PC-3 (cell line): ENCODE data around the gene SCAF4. TPM values are rescaled to one million over a fixed set of nuclear protein-coding genes. Genes with fewer than 3 reads are reported as not detected.
A peak's percentile ranks its signal among the peaks of the same experiment; 100 is the strongest.

Experiments used
- ATAC-seq: fragments of 200-7000 bp; cut with Tn5 transposase; 2 replicates; pipeline ENCODE4 v1.9.1; 2020; ENCODE audit warnings: mild to moderate bottlenecking, moderate library complexity
- BruUV-seq: library from RNA; stranded (reverse); fragments of 400-500 nt; replicated peaks from 2 replicates; lab custom pipeline; 2021; lab: Mats Ljungman, UMichigan
- CTCF ChIA-PET: fragments of 300-600 bp; sonication (Branson Sonifier 250); formaldehyde crosslinking; loops from one replicate; lab custom pipeline; 2022; ENCODE audit warnings: antibody characterized with exemption; lab: Charles Lee
- POLR2A ChIA-PET: fragments of 300-600 bp; sonication (Branson Sonifier 250); formaldehyde crosslinking; loops from one replicate; lab custom pipeline; 2022; ENCODE audit warnings: antibody characterized with exemption; ENCODE audit not compliant: unreplicated experiment; lab: Charles Lee
- DNase-seq: peaks from one replicate; pipeline ENCODE4 v3.0.0-alpha.2; 2015
- H2AFZ ChIP-seq: fragments of 300-600 bp; sonication (generic); 2 replicates; pipeline ENCODE4 v1.6.0; 2016; ENCODE audit warnings: antibody characterized with exemption, low read length
- H3F3A ChIP-seq: fragments of 300-600 bp; sonication (generic); one replicate; pipeline ENCODE4 v1.6.0; 2017; ENCODE audit warnings: antibody characterized with exemption, low read length, control low read depth, mild to moderate bottlenecking; ENCODE audit not compliant: unreplicated experiment
- H3K27ac ChIP-seq: fragments of 300-600 bp; sonication (generic); 2 replicates; pipeline ENCODE4 v1.5.1; 2016; ENCODE audit warnings: mild to moderate bottlenecking, low read length
- H3K27me3 ChIP-seq: fragments of 300-600 bp; sonication (generic); 2 replicates; pipeline ENCODE4 v1.6.1; 2016; ENCODE audit warnings: low read length, mixed read lengths
- H3K36me3 ChIP-seq: fragments of 300-600 bp; sonication (generic); 2 replicates; pipeline ENCODE4 v1.6.1; 2016; ENCODE audit warnings: low read depth, mixed run types, low read length, mixed read lengths
- H3K4me1 ChIP-seq: fragments of 300-600 bp; sonication (generic); 2 replicates; pipeline ENCODE4 v1.5.1; 2016; ENCODE audit warnings: low read length; ENCODE audit not compliant: insufficient read depth
- H3K4me2 ChIP-seq: fragments of 300-600 bp; sonication (generic); 2 replicates; pipeline ENCODE4 v1.6.0; 2016; ENCODE audit warnings: low read length
- H3K4me3 ChIP-seq: fragments of 300-600 bp; sonication (generic); 2 replicates; pipeline ENCODE4 v1.5.1; 2016; ENCODE audit warnings: mild to moderate bottlenecking, low read length, mixed read lengths
- H3K79me2 ChIP-seq: fragments of 300-600 bp; sonication (generic); 2 replicates; pipeline ENCODE4 v1.6.1; 2017; ENCODE audit warnings: low read length, mixed read lengths
- H3K9ac ChIP-seq: fragments of 300-600 bp; sonication (generic); 2 replicates; pipeline ENCODE4 v1.6.0; 2016; ENCODE audit warnings: mild to moderate bottlenecking, low read length
- H3K9me2 ChIP-seq: fragments of 300-600 bp; sonication (generic); replicated peaks from 2 replicates; pipeline ENCODE4 v1.6.1; 2016; ENCODE audit warnings: mixed run types, low read length, mixed read lengths
- H3K9me3 ChIP-seq: fragments of 300-600 bp; sonication (generic); 2 replicates; pipeline ENCODE4 v1.6.1; 2016; ENCODE audit warnings: low read length, mixed read lengths
- H4K20me1 ChIP-seq: fragments of 300-600 bp; sonication (generic); 2 replicates; pipeline ENCODE4 v1.6.1; 2016; ENCODE audit warnings: low read length, mixed read lengths
- CTCF ChIP-seq: fragments of 300-600 bp; sonication (generic); conservative IDR thresholded peaks from 2 replicates; pipeline ENCODE4 v1.5.1; 2017; ENCODE audit warnings: antibody characterized with exemption, low read depth, mild to moderate bottlenecking, low read length
- EZH2 ChIP-seq: fragments of 300-600 bp; sonication (generic); IDR thresholded peaks from one replicate; pipeline ENCODE4 v1.6.1; 2017; ENCODE audit warnings: antibody characterized with exemption, mild to moderate bottlenecking, low read length; ENCODE audit not compliant: unreplicated experiment
- EZH2phosphoT487 ChIP-seq: fragments of 300-600 bp; sonication (generic); IDR thresholded peaks from 2 replicates; pipeline ENCODE4 v1.6.1; 2018; ENCODE audit warnings: mild to moderate bottlenecking, antibody characterized with exemption, low read length, borderline replicate concordance
- intact Hi-C: fragments of 100-400 bp; cut with micrococcal nuclease; formaldehyde crosslinking; loops from 2 replicates; pipeline ENCODE4 v1.9.0; 2023
- total RNA-seq: library from RNA; depleted of rRNA; stranded (reverse); fragments of >200 nt; gene quantifications from 2 replicates; pipeline ENCODE4 v1.2.3, GENCODE V29; 2014

Gene SCAF4
- total RNA-seq, 1 experiment from 2014 or later = 11.2 TPM

- intact Hi-C loops = no loop called here
- DNase-seq (no peak), ATAC-seq (no peak)
- H3K9ac ChIP-seq = no peak overlapping the region
- POLR2A ChIA-PET = no interaction called here
- H3K4me1 ChIP-seq = peaks cover 23% of the 10 kb centered on the region
- no TSS peak for BruUV-seq
- no peaks in the 10 kb centered on the region for H3K27me3 ChIP-seq
- H3K4me3 ChIP-seq = no peak overlapping the region
- CTCF ChIA-PET = no interaction called here
- TF ChIP-seq EZH2 (no peak), EZH2phosphoT487 (no peak), CTCF (no peak)
- H3K9me3 ChIP-seq = no peaks in the 10 kb centered on the region
- peaks cover 100% of the 10 kb centered on the region for H3K79me2 ChIP-seq
- H2AFZ ChIP-seq = no peak overlapping the region
- no peaks in the 10 kb centered on the region for H3K36me3 ChIP-seq
- no peak overlapping the region for H3K4me2 ChIP-seq
- H4K20me1 ChIP-seq = peaks cover 82% of the 10 kb centered on the region
- H3K27ac ChIP-seq = no peak overlapping the region
- H3F3A ChIP-seq = no peaks in the 10 kb centered on the region
- no peaks in the 10 kb centered on the region for H3K9me2 ChIP-seq
These were observed 20.1 kb downstream of the SCAF4 start for GRCh38 chr21:31711745-31712285.

GRCh38 chr21:31711326-31711725 lies 20.6 kb downstream of the SCAF4 start:
- intact Hi-C loops = no loop called here
- DNase-seq = no peak
- Histone ChIP-seq H3K79me2 (peaks cover 100% of the 10 kb centered on the region), H3K4me1 (peaks cover 23% of the 10 kb centered on the region), H3K9ac (no peak overlapping the region), H2AFZ (no peak overlapping the region), H3K9me3 (no peaks in the 10 kb centered on the region), H3K4me3 (no peak overlapping the region), H4K20me1 (peaks cover 82% of the 10 kb centered on the region), H3K9me2 (no peaks in the 10 kb centered on the region), H3K27me3 (no peaks in the 10 kb centered on the region), H3K4me2 (no peak overlapping the region), H3K27ac (no peak overlapping the region), H3F3A (no peaks in the 10 kb centered on the region), H3K36me3 (no peaks in the 10 kb centered on the region)
- TF ChIP-seq EZH2phosphoT487 = no peak
- no peak for TF ChIP-seq EZH2
- no peak for TF ChIP-seq CTCF
- CTCF ChIA-PET = no interaction called here
- BruUV-seq = no TSS peak
- POLR2A ChIA-PET = no interaction called here
- no peak for ATAC-seq

- ChIA-PET CTCF (no interaction called here), POLR2A (no interaction called here)
- peak; percentile 48 for DNase-seq
- no peak overlapping the region for H3K27ac ChIP-seq
- intact Hi-C loops = no loop called here
- peaks cover 100% of the 10 kb centered on the region for H3K79me2 ChIP-seq
- no TSS peak for BruUV-seq
- peak; percentile 43 for ATAC-seq
- H4K20me1 ChIP-seq = peaks cover 76% of the 10 kb centered on the region
- H3K9me3 ChIP-seq = no peaks in the 10 kb centered on the region
- H2AFZ ChIP-seq = no peak overlapping the region
- H3K9me2 ChIP-seq = no peaks in the 10 kb centered on the region
- peaks cover 23% of the 10 kb centered on the region for H3K4me1 ChIP-seq
- no peak overlapping the region for H3K4me2 ChIP-seq
- TF ChIP-seq EZH2 (no peak), EZH2phosphoT487 (no peak), CTCF (no peak)
- H3K36me3 ChIP-seq = no peaks in the 10 kb centered on the region
- no peaks in the 10 kb centered on the region for H3F3A ChIP-seq
- H3K4me3 ChIP-seq = no peak overlapping the region
- H3K9ac ChIP-seq = no peak overlapping the region
- H3K27me3 ChIP-seq = no peaks in the 10 kb centered on the region
These were observed 21.3 kb downstream of the SCAF4 start for GRCh38 chr21:31710586-31710985.
